Neural cell (in vitro differentiated cells): ENCODE data around the gene ABCA4. TPM values are rescaled to one million over a fixed set of nuclear protein-coding genes. Genes with fewer than 3 reads are reported as not detected.

Experiments
- H2AFZ ChIP-seq: fragments of 200-600, 300-800 bp; sonication (generic), shearing (Covaris generic); 2 replicates; pipeline ENCODE4 v1.6.0; 2014; ENCODE audit warnings: low read depth, mild to moderate bottlenecking, antibody characterized with exemption, low read length, moderate library complexity
- H3F3A ChIP-seq: fragments of 200-600 bp; shearing (Covaris generic); 2 replicates; pipeline ENCODE4 v1.6.1; 2016; ENCODE audit warnings: mild to moderate bottlenecking, moderate library complexity, mixed read lengths, antibody characterized with exemption, low read length; ENCODE audit not compliant: insufficient read depth, poor library complexity, severe bottlenecking
- H3K27ac ChIP-seq: fragments of 200-600, 300-800 bp; sonication (generic), shearing (Covaris generic); 2 replicates; pipeline ENCODE4 v1.5.1; 2014; ENCODE audit warnings: mild to moderate bottlenecking, low read length, moderate library complexity
- H3K27me3 ChIP-seq: fragments of 300-800, 200-600 bp; sonication (generic), shearing (Covaris generic); 2 replicates; pipeline ENCODE4 v1.6.0; 2014; ENCODE audit warnings: mild to moderate bottlenecking, low read depth, low read length, moderate library complexity; ENCODE audit not compliant: insufficient read depth
- H3K36me3 ChIP-seq: fragments of 300-800, 200-600 bp; sonication (generic), shearing (Covaris generic); 2 replicates; pipeline ENCODE4 v1.5.1; 2014; ENCODE audit warnings: mild to moderate bottlenecking, antibody characterized with exemption, low read length, moderate library complexity; ENCODE audit not compliant: insufficient read depth
- H3K4me2 ChIP-seq: fragments of 300-800, 200-600 bp; sonication (generic), shearing (Covaris generic); 2 replicates; pipeline ENCODE4 v1.6.0; 2014; ENCODE audit warnings: mild to moderate bottlenecking, low read length
- H3K4me3 ChIP-seq: fragments of 300-800, 200-600 bp; sonication (generic), shearing (Covaris generic); 2 replicates; pipeline ENCODE4 v1.5.1; 2014; ENCODE audit warnings: mild to moderate bottlenecking, low read length, moderate library complexity
- H3K79me2 ChIP-seq: fragments of 200-600 bp; shearing (Covaris generic); replicated peaks from 2 replicates; pipeline ENCODE4 v1.6.0; 2014; ENCODE audit warnings: mild to moderate bottlenecking, low read length, moderate library complexity; ENCODE audit not compliant: insufficient read depth
- H3K9ac ChIP-seq: fragments of 300-800, 200-600 bp; sonication (generic), shearing (Covaris generic); 2 replicates; pipeline ENCODE4 v1.6.1; 2016; ENCODE audit warnings: mild to moderate bottlenecking, low read length, mixed read lengths
- H3K9me2 ChIP-seq: fragments of 200-600 bp; shearing (Covaris generic); 2 replicates; pipeline ENCODE4 v1.6.1; 2016; ENCODE audit warnings: mild to moderate bottlenecking, low read length, mixed read lengths; ENCODE audit not compliant: insufficient read depth
- H3K9me3 ChIP-seq: fragments of 200-600, 300-800 bp; sonication (generic), shearing (Covaris generic); 2 replicates; pipeline ENCODE4 v1.6.1; 2016; ENCODE audit warnings: mild to moderate bottlenecking, mixed run types, low read length, moderate library complexity, mixed read lengths
- H4K20me1 ChIP-seq: fragments of 200-600 bp; shearing (Covaris generic); 2 replicates; pipeline ENCODE4 v1.6.1; 2016; ENCODE audit warnings: mild to moderate bottlenecking, mixed run types; ENCODE audit not compliant: insufficient read depth
- EP300 ChIP-seq: fragments of 450-650 bp; conservative IDR thresholded peaks from 2 replicates; pipeline ENCODE4 v1.6.1; 2014; ENCODE audit warnings: antibody characterized with exemption, mild to moderate bottlenecking, moderate library complexity; ENCODE audit not compliant: poor library complexity, severe bottlenecking
- EZH2 ChIP-seq: fragments of 200-600, 300-800 bp; shearing (Covaris generic), sonication (generic); IDR thresholded peaks from 2 replicates; pipeline ENCODE4 v1.6.1; 2014; ENCODE audit warnings: antibody characterized with exemption, low read length, borderline replicate concordance, mild to moderate bottlenecking; ENCODE audit not compliant: insufficient read depth, poor library complexity, severe bottlenecking
- MXI1 ChIP-seq: fragments of 450-650 bp; conservative IDR thresholded peaks from 2 replicates; pipeline ENCODE4 v1.6.1; 2014; ENCODE audit warnings: antibody characterized with exemption, mild to moderate bottlenecking; ENCODE audit not compliant: poor library complexity, severe bottlenecking
- POLR2AphosphoS5 ChIP-seq: IDR thresholded peaks from 2 replicates; pipeline ENCODE4 v1.6.1; 2012
- RAD21 ChIP-seq: fragments of 450-650 bp; conservative IDR thresholded peaks from 2 replicates; pipeline ENCODE4 v1.6.1; 2014; ENCODE audit warnings: antibody characterized with exemption, mild to moderate bottlenecking, moderate library complexity
- SMC3 ChIP-seq: fragments of 450-650 bp; conservative IDR thresholded peaks from 2 replicates; pipeline ENCODE4 v1.6.1; 2014; ENCODE audit warnings: antibody characterized with exemption, mild to moderate bottlenecking, moderate library complexity; ENCODE audit not compliant: poor library complexity
- TAF1 ChIP-seq: IDR thresholded peaks from 2 replicates; pipeline ENCODE4 v1.6.1; 2012; ENCODE audit warnings: low read depth
- polyA plus RNA-seq: library from polyadenylated mRNA; depleted of rRNA; stranded (reverse); fragments of >200 nt; gene quantifications from 2 replicates; pipeline ENCODE4 v1.2.3, GENCODE V29; 2014
- TF ChIP-seq, protein P1 (sequence below): IDR thresholded peaks from 2 replicates; pipeline ENCODE4 v1.6.1; 2012; ENCODE audit warnings: borderline replicate concordance
- TF ChIP-seq, protein P2 (sequence below): fragments of 450-650 bp; IDR thresholded peaks from 2 replicates; pipeline ENCODE4 v1.5.1; 2014; ENCODE audit warnings: antibody characterized with exemption, mild to moderate bottlenecking, moderate library complexity; ENCODE audit not compliant: poor library complexity, severe bottlenecking

The ABCA4 gene
- polyA plus RNA-seq, 1 donor from 2014 or later: not detected

DNA sequence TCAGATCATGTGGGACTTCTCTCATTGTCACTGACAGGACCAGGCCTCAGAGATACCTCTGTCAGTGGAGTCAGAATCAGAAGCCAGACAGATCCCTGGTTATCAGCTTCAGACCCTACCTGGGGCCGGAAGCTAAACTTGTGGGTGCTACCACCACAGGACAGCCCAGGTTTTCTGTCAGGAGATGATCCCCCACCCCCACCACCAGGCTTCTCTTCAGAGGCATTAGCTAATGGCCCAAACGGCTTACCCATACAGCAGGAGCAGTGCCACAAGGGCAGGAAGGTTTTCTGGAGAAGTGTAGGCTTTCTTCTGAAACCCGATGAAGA, 105.5 kb downstream of the ABCA4 start:
- Histone ChIP-seq H3K4me3 (no peak overlapping the region), H3K9me3 (no peaks in the 10 kb centered on the region), H4K20me1 (no peaks in the 10 kb centered on the region), H3K27ac (no peak overlapping the region), H3K4me2 (no peak overlapping the region), H2AFZ (no peak overlapping the region), H3K9me2 (no peaks in the 10 kb centered on the region), H3K79me2 (no peaks in the 10 kb centered on the region), H3F3A (no peaks in the 10 kb centered on the region), H3K36me3 (no peaks in the 10 kb centered on the region), H3K27me3 (no peaks in the 10 kb centered on the region), H3K9ac (no peak overlapping the region)
- TF ChIP-seq EP300 (no peak), SMC3 (no peak), POLR2AphosphoS5 (no peak), RAD21 (no peak), MXI1 (no peak), EZH2 (no peak), TAF1 (no peak)
- TF ChIP-seq, protein P1, sequence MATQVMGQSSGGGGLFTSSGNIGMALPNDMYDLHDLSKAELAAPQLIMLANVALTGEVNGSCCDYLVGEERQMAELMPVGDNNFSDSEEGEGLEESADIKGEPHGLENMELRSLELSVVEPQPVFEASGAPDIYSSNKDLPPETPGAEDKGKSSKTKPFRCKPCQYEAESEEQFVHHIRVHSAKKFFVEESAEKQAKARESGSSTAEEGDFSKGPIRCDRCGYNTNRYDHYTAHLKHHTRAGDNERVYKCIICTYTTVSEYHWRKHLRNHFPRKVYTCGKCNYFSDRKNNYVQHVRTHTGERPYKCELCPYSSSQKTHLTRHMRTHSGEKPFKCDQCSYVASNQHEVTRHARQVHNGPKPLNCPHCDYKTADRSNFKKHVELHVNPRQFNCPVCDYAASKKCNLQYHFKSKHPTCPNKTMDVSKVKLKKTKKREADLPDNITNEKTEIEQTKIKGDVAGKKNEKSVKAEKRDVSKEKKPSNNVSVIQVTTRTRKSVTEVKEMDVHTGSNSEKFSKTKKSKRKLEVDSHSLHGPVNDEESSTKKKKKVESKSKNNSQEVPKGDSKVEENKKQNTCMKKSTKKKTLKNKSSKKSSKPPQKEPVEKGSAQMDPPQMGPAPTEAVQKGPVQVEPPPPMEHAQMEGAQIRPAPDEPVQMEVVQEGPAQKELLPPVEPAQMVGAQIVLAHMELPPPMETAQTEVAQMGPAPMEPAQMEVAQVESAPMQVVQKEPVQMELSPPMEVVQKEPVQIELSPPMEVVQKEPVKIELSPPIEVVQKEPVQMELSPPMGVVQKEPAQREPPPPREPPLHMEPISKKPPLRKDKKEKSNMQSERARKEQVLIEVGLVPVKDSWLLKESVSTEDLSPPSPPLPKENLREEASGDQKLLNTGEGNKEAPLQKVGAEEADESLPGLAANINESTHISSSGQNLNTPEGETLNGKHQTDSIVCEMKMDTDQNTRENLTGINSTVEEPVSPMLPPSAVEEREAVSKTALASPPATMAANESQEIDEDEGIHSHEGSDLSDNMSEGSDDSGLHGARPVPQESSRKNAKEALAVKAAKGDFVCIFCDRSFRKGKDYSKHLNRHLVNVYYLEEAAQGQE: no peak
- TF ChIP-seq, protein P2, sequence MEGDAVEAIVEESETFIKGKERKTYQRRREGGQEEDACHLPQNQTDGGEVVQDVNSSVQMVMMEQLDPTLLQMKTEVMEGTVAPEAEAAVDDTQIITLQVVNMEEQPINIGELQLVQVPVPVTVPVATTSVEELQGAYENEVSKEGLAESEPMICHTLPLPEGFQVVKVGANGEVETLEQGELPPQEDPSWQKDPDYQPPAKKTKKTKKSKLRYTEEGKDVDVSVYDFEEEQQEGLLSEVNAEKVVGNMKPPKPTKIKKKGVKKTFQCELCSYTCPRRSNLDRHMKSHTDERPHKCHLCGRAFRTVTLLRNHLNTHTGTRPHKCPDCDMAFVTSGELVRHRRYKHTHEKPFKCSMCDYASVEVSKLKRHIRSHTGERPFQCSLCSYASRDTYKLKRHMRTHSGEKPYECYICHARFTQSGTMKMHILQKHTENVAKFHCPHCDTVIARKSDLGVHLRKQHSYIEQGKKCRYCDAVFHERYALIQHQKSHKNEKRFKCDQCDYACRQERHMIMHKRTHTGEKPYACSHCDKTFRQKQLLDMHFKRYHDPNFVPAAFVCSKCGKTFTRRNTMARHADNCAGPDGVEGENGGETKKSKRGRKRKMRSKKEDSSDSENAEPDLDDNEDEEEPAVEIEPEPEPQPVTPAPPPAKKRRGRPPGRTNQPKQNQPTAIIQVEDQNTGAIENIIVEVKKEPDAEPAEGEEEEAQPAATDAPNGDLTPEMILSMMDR: no peak

DNA sequence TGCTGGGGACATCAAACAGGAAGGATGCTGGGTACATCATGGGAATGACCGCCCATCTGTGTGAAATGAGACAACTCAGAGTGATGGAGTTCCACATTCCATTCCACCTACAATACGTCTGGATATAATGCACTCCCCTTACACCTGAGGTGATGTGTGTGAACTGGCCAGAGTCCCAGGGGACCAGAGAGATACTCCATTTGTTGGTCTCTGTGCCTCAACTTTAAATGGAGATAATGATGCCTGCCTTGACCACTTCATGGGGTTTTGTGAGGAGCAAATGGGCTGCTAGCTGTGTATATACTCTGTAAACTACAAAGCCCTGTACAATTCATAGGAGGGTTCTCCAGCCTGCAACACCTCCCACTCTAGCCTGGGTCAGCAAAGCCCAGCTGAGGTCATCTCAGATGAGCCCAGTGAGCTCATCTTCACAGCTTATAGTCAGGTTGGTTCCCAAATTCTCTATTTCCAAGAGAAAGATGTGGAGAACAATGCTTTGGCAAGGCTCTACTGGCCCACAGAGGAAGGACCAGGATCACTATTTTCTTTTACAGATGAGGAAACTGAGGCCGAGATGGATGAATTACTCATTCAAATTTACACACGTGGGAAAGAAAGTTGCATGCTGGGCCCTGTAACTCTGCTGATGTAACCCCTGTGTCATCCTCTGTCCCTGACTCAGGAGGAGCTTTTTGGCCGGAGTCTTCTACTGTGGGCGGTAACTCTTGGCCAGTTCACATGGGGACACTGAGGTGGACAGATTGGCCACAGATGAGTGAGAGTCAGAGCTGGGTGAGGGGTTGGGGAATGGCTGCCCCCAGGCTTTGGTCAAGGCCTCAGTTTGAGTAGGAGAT, 106.1 kb downstream of the ABCA4 start:
- Histone ChIP-seq H3K79me2 (no peaks in the 10 kb centered on the region), H3K27ac (no peak overlapping the region), H3K9ac (no peak overlapping the region), H3K9me2 (no peaks in the 10 kb centered on the region), H3F3A (no peaks in the 10 kb centered on the region), H3K36me3 (no peaks in the 10 kb centered on the region), H3K4me3 (no peak overlapping the region), H3K4me2 (no peak overlapping the region), H3K27me3 (no peaks in the 10 kb centered on the region), H4K20me1 (no peaks in the 10 kb centered on the region), H2AFZ (no peak overlapping the region), H3K9me3 (no peaks in the 10 kb centered on the region)
- TF ChIP-seq MXI1: no peak
- TF ChIP-seq EZH2: no peak
- no peak for TF ChIP-seq RAD21
- no peak for TF ChIP-seq SMC3
- TF ChIP-seq, protein P1: no peak
- TF ChIP-seq EP300: no peak
- TF ChIP-seq, protein P2: no peak
- TF ChIP-seq TAF1: no peak
- no peak for TF ChIP-seq POLR2AphosphoS5
